SK-N-SH treated with all-trans-retinoic acid at 6 μM for 48 hours (cell line): Measurements from ENCODE around the gene SLC9A2.

Source experiments
- CSDC2 ChIP-seq: fragments of 250-450 bp; sonication (Bioruptor Pico); IDR thresholded peaks from 2 replicates; pipeline ENCODE4 v1.5.0; 2020; ENCODE audit warnings: mild to moderate bottlenecking, moderate library complexity
- OSR1 ChIP-seq: fragments of 250-450 bp; sonication (Bioruptor Pico); IDR thresholded peaks from 2 replicates; pipeline ENCODE4 v1.8.0; 2022; ENCODE audit warnings: moderate library complexity, mild to moderate bottlenecking, inconsistent platforms
- RARB ChIP-seq: fragments of 250-450 bp; sonication (Bioruptor Pico); IDR thresholded peaks from 2 replicates; pipeline ENCODE4 v1.8.0; 2021; ENCODE audit warnings: mild to moderate bottlenecking, moderate library complexity
- SNAI2 ChIP-seq: fragments of 250-450 bp; sonication (Bioruptor Pico); IDR thresholded peaks from 2 replicates; pipeline ENCODE4 v1.5.0; 2020; ENCODE audit warnings: mild to moderate bottlenecking, moderate library complexity
- TOX ChIP-seq: fragments of 250-450 bp; sonication (Bioruptor Pico); IDR thresholded peaks from 2 replicates; pipeline ENCODE4 v1.8.0; 2021; ENCODE audit warnings: mild to moderate bottlenecking, moderate library complexity, borderline replicate concordance

DNA sequence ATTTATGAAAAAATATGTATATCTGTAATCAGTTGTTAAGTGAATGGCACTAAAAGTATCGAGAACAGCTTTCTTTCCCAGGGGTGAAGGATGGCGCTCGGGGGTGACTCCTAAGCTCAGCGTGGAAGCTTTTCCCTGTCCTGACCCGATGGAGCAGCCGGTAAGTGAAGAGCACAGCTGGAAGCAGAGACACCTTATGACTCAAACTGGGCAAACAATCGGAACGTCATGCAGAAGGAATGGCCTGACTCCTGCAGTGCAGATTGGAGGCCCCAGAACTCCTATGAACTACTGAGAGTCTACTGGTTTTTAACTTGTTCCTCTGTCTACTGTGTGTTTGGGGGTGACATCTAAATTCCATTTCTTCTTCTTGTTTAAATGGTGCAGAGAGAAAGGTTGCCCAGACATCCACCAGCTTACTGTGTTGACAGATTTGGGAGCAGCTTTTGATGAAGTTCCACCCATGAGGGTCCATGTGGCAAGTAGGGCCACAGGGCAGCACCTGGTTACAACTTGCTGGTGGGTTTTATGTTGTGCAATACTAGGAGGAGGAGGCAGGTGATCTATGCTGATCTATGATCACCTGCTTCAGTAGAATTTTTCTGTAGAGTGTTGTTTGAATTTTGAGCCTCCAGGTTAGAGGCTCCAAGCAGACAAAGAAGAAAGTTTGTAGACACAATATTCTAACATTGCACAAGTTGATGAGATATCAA, 89.7 kb downstream of the SLC9A2 start:
- no peak for TF ChIP-seq OSR1 (CRISPR knock-in tag)
- TF ChIP-seq RARB (CRISPR knock-in tag), result no peak
- TF ChIP-seq SNAI2, result no peak
- TF ChIP-seq CSDC2, result no peak
- no peak for TF ChIP-seq TOX (CRISPR knock-in tag)
